Kidney (tissue), 14 donors: ENCODE data around the gene PDE10A. TPM values are rescaled to one million over a fixed set of nuclear protein-coding genes. Genes with fewer than 3 reads are reported as not detected.
A peak's percentile ranks its signal among the peaks of the same experiment; 100 is the strongest.

Experiments used
- DNase-seq, 5 donors: peaks; one replicate each; pipeline ENCODE4 v3.0.0-alpha.2; 2013 to 2020
- FAIRE-seq: peaks from 2 replicates; lab custom pipeline; 2012; peaks lifted over from hg19 to GRCh38; lab: Jason Lieb, UNC
- H3K27ac ChIP-seq, 2 donors: one replicate each; pipeline ENCODE4 v1.7.0; 2013; ENCODE audit warnings: low read depth in 2 of 2, low read length in 2 of 2, inconsistent platforms in 1 of 2
- H3K27me3 ChIP-seq: one replicate; pipeline ENCODE4 v1.7.1; 2013; ENCODE audit warnings: low read length, inconsistent platforms; ENCODE audit not compliant: control insufficient read depth, insufficient read depth
- H3K36me3 ChIP-seq, 3 donors: one replicate each; pipeline versions ENCODE4 v1.7.0 to v1.7.1; 2013; ENCODE audit warnings: low read length in 3 of 3, control low read depth in 1 of 3, inconsistent platforms in 1 of 3; ENCODE audit not compliant: insufficient read depth in 3 of 3, control insufficient read depth in 2 of 3
- H3K4me1 ChIP-seq, 3 donors: one replicate each; pipeline versions ENCODE4 v1.7.0 to v1.7.1; 2013; ENCODE audit warnings: low read length in 3 of 3, inconsistent platforms in 1 of 3, low read depth in 1 of 3; ENCODE audit not compliant: control insufficient read depth in 2 of 3, insufficient read depth in 2 of 3
- H3K4me3 ChIP-seq, 3 donors: one replicate each; pipeline versions ENCODE4 v1.7.0 to v1.8.1; 2013; ENCODE audit warnings: low read length in 3 of 3, control low read depth in 1 of 3, inconsistent platforms in 1 of 3
- H3K9ac ChIP-seq, 3 donors: one replicate each; pipeline versions ENCODE4 v1.7.0 to v1.7.1; 2013; ENCODE audit warnings: low read length in 3 of 3, control low read depth in 1 of 3, inconsistent platforms in 1 of 3
- H3K9me3 ChIP-seq, 3 donors: one replicate each; pipeline versions ENCODE4 v1.7.0 to v1.7.1; 2013; ENCODE audit warnings: low read length in 3 of 3, control low read depth in 1 of 3, inconsistent platforms in 1 of 3; ENCODE audit not compliant: control insufficient read depth in 2 of 3, insufficient read depth in 1 of 3
- intact Hi-C: fragments of 100-400 bp; cut with DNase I; formaldehyde crosslinking; loops from one replicate; pipeline ENCODE4 v1.11.1; 2022
- polyA plus RNA-seq: library from polyadenylated mRNA; stranded (reverse); fragments of 350-450 nt; fragmentation: Illumina TruSeq; extraction: RNeasy Lipid Tissue Mini Kit (QIAGEN cat#74804); gene quantifications from one replicate; pipeline ENCODE4 v1.2.3, GENCODE V29; 2014; ENCODE audit warnings: low read depth, low replicate concordance; ENCODE audit not compliant: insufficient read depth
- total RNA-seq: library from RNA; stranded (reverse); fragmentation: NEBNext Ultra II Directional; extraction: Animal tissue kit (Norgen Biotek cat#: 25700); gene quantifications from one replicate; pipeline ENCODE4 v1.2.1, GENCODE V29; 2021
- TF ChIP-seq, protein P1 (sequence below): IDR thresholded peaks from 3 replicates; pipeline ENCODE4 v1.5.1; 2012; ENCODE audit warnings: mild to moderate bottlenecking, moderate library complexity, borderline replicate concordance; ENCODE audit not compliant: insufficient read depth; ENCODE audit errors: extremely low read depth
- donor health status: control.
- donor health status: control.
- donor health status: control.
- donor health status: control.
- donor health status: control.
- donor health status: DM: yes; HTN: yes; CAD: no.
- donor health status: Normal renal cell carcinoma (clear cell type).

The PDE10A gene
- total and polyA plus RNA-seq, 2 donors from 2014 or later = 4.8 to 23.1 TPM

GRCh38 chr6:165580136-165580535 is 82.9 kb downstream of the PDE10A start:
- Histone ChIP-seq H3K27ac (no peak overlapping the region), H3K9ac (no peak overlapping the region), H3K9me3 (no peaks in the 10 kb centered on the region), H3K4me1 (peaks cover 0 to under 1% (median 0%) of the 10 kb centered on the region in 3 donors), H3K4me3 (no peak overlapping the region), H3K27me3 (no peaks in the 10 kb centered on the region), H3K36me3 (no peaks in the 10 kb centered on the region)
- TF ChIP-seq, protein P1, sequence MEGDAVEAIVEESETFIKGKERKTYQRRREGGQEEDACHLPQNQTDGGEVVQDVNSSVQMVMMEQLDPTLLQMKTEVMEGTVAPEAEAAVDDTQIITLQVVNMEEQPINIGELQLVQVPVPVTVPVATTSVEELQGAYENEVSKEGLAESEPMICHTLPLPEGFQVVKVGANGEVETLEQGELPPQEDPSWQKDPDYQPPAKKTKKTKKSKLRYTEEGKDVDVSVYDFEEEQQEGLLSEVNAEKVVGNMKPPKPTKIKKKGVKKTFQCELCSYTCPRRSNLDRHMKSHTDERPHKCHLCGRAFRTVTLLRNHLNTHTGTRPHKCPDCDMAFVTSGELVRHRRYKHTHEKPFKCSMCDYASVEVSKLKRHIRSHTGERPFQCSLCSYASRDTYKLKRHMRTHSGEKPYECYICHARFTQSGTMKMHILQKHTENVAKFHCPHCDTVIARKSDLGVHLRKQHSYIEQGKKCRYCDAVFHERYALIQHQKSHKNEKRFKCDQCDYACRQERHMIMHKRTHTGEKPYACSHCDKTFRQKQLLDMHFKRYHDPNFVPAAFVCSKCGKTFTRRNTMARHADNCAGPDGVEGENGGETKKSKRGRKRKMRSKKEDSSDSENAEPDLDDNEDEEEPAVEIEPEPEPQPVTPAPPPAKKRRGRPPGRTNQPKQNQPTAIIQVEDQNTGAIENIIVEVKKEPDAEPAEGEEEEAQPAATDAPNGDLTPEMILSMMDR = no peak
- DNase-seq = no peak
- intact Hi-C loops = no loop called here
- no peak for FAIRE-seq

DNA sequence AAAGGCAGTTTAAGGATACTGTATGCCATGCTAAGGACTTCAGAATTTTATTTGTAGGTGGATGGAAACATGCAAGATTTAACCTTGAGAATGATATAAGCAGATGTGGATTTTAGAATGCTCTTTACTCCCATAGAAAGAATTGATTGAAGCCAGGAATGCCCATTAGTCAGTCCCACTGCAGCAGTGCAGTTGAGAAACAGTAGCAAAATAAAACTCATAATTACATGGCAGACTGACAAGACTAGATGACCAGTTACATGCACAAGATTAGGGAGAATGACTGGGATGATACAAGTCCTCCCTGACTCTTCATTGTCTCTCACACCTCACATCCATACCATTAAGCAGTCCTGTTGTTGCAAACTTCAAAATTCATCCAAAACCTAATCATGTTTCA is 83.9 kb downstream of the PDE10A start:
- Histone ChIP-seq H3K4me1 (peaks cover 0 to 4% (median 0%) of the 10 kb centered on the region in 3 donors), H3K36me3 (no peaks in the 10 kb centered on the region), H3K9ac (no peak overlapping the region), H3K4me3 (no peak overlapping the region), H3K9me3 (no peaks in the 10 kb centered on the region), H3K27ac (no peak overlapping the region), H3K27me3 (no peaks in the 10 kb centered on the region)
- intact Hi-C loops = no loop called here
- TF ChIP-seq, protein P1 = no peak
- no peak for FAIRE-seq
- DNase-seq = no peak

DNA sequence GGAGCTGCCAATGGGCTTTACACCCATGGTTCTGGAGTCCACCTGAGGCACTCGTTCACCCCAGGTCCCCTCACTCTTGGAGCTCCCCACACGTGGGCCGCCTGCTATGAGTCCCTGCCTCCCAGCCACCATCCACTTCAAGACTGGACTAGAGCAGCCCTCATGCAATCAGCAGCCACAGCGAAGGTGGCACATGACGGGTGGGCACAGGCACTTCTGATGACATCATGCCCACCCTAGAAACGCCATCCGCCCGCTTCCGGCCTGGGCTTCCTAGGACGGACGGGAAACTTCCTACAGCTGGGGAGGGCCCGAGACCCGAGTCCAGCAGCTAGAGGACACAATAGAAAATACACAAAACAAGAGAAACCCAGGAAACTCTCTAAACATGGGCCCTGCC is 85.5 kb downstream of the PDE10A start:
- Histone ChIP-seq H3K9ac (no peak overlapping the region), H3K9me3 (no peaks in the 10 kb centered on the region), H3K4me1 (peaks cover 3 to 8% (median 4%) of the 10 kb centered on the region in 3 donors), H3K4me3 (no peak overlapping the region), H3K27ac (no peak overlapping the region), H3K27me3 (no peaks in the 10 kb centered on the region), H3K36me3 (no peaks in the 10 kb centered on the region)
- TF ChIP-seq, protein P1 = no peak
- intact Hi-C loops = no loop called here
- peak in 1 of 5 donors; percentile 39 for DNase-seq
- FAIRE-seq = no peak

DNA sequence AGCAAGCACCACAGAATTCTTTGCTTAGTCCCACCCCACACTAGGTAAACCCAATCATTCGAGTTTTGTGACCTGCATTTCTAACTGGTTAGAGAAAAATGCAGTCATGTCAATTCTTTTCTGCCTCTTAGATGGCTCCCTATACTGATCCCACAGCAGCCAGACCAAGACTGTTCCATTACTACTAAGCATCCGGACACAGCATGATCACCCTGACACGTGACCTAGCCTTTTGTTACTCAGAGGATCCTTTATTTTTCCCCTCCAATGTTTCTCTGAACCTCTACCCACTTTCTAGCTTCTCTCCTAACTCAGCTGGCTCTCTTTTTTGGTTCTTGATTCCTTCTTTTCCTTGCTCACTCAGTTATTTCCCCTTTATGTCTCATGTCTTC is 87.9 kb downstream of the PDE10A start:
- no peaks in the 10 kb centered on the region for H3K9me3 ChIP-seq
- FAIRE-seq (no peak), DNase-seq (no peak)
- no peak overlapping the region for H3K9ac ChIP-seq
- H3K4me1 ChIP-seq = peaks cover 3 to 8% (median 4%) of the 10 kb centered on the region in 3 donors
- no peaks in the 10 kb centered on the region for H3K27me3 ChIP-seq
- no peaks in the 10 kb centered on the region for H3K36me3 ChIP-seq
- TF ChIP-seq, protein P1 = no peak
- peak overlapping the region in 1 of 2 donors; percentile 26 for H3K27ac ChIP-seq
- intact Hi-C loops = no loop called here
- no peak overlapping the region for H3K4me3 ChIP-seq
